ENCODE measurements around the gene CCSER2. TPM values are rescaled to one million over a fixed set of nuclear protein-coding genes. Genes with fewer than 3 reads are reported as not detected.
A peak's percentile ranks its signal among the peaks of the same experiment; 100 is the strongest.
"Not testable (repeated sequence)": the region's sequence is repeated elsewhere in the genome, so short reads cannot be mapped to it uniquely, and the experiment has no call there.

The CCSER2 gene, protein sequence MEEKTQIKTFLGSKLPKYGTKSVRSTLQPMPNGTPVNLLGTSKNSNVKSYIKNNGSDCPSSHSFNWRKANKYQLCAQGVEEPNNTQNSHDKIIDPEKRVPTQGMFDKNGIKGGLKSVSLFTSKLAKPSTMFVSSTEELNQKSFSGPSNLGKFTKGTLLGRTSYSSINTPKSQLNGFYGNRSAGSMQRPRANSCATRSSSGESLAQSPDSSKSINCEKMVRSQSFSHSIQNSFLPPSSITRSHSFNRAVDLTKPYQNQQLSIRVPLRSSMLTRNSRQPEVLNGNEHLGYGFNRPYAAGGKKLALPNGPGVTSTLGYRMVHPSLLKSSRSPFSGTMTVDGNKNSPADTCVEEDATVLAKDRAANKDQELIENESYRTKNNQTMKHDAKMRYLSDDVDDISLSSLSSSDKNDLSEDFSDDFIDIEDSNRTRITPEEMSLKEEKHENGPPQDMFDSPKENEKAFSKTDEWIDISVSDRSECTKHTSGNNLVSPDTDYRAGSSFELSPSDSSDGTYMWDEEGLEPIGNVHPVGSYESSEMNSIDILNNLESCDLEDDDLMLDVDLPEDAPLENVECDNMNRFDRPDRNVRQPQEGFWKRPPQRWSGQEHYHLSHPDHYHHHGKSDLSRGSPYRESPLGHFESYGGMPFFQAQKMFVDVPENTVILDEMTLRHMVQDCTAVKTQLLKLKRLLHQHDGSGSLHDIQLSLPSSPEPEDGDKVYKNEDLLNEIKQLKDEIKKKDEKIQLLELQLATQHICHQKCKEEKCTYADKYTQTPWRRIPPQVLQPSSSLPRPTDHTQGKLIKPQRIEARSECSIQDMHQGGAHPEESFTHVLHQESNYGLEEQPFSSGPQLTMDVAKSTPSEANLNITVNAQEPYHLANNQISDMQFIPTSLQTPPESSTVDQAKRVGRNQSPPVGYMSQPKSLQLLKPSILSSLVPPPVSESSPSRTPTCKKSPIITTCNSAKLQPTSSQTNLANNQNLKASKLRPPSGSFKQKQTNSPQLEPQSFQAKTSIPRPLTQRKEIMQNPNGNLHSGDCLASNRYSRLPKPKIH
- 14.1 and 17.7 TPM in 2 replicates for total RNA-seq (2014; rRNA removed; shearing (Covaris generic))

DNA sequence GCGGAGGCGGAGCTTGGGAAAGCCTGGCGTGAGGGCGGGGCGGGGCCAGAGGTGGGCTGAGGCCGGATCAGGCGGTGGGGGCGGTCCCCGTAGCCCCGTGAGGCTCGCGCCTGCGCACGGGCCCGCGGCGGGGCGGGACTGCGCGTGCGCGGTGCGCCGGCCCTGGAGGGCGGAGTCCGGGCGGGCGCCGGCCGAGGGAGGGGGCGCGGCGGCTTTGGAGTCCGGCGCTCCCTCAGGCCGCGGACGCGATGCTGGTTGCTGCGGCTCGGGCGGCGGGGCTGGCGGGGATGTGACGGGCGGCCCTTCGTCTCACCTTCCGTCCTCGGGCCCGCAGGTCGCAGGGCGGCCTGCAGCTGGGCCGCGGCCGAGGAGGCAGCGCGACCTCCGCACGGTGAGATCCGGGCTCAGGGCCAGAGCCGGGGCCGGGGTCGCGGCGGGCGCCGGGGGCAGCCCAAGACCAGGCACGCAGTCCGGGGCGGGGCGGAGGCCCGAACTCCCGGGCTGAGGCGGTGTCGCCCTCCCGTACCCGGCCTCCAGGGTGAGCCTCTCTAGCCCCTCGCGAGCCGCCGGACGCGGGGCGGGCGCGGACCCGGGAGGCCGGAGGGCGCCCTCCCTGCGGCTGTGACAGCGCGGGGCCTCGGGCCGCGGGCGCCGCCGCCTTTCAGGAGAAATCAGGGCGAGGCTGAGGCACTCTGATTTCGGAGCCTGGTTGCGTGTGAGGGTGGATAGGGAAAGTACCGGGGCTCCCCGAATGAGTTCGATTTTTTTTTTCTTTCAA, at the start of gene CCSER2:
TSS of gene CCSER2 (plus strand) at position 172 of the 778 bp plus-strand sequence. CDS start 42,464 bp downstream, outside the sequence.
- Histone ChIP-seq H3K36me3 (replicated peaks; ENCODE audit: control insufficient read depth, insufficient read depth, low read length) (no peaks in the 10 kb centered on the region), H3K27me3 (ENCODE audit: control insufficient read depth, insufficient read depth, low read length) (no peaks in the 10 kb centered on the region), H3K4me3 (ENCODE audit: insufficient read depth, low read depth, low read length) (peak within 1 kb of the TSS; percentile 68)
- peak; percentile 100 for DNase-seq

DNA sequence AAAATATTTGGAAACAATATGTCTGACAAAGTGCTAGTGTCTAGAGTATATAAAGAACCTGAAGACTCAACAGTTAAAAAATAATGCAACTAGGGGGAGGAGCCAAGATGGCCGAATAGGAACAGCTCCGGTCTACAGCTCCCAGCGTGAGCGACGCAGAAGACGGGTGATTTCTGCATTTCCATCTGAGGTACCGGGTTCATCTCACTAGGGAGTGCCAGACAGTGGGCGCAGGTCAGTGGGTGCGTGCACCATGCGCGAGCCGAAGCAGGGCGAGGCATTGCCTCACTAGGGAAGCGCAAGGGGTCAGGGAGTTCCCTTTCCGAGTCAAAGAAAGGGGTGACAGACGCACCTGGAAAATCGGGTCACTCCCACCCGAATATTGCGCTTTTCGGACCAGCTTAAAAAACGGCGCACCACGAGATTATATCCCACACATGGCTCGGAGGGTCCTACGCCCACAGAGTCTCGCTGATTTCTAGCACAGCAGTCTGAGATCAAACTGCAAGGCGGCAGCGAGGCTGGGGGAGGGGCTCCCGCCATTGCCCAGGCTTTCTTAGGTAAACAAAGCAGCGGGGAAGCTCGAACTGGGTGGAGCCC, 48.4 kb upstream of the CCSER2 start:
- not testable (repeated sequence) for DNase-seq; H3K27me3 ChIP-seq (ENCODE audit: control insufficient read depth, insufficient read depth, low read length); H3K36me3 ChIP-seq (replicated peaks; ENCODE audit: control insufficient read depth, insufficient read depth, low read length)
- H3K4me3 ChIP-seq (ENCODE audit: insufficient read depth, low read depth, low read length): peak overlapping the region; percentile 21

DNA sequence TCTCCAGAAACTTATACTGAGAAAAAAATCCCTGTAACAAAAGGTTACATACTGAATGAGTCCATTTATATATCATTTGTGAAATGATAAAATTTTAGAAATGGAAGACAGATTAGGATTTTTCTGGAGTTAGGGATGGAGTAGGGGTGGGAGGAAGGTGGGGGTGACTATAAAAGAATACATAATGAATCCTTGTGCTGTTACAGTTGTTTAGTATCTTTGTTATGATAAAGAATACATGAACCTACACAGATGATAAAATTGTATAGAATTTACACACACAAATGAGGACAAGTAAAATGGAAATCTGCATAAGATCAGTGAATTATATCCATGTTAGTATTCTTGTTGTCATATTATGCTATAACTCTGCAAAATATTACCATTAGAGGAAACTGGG, 41.7 kb upstream of the CCSER2 start:
- Histone ChIP-seq H3K36me3 (replicated peaks; ENCODE audit: control insufficient read depth, insufficient read depth, low read length) (no peaks in the 10 kb centered on the region), H3K4me3 (ENCODE audit: insufficient read depth, low read depth, low read length) (no peak overlapping the region), H3K27me3 (ENCODE audit: control insufficient read depth, insufficient read depth, low read length) (no peaks in the 10 kb centered on the region)
- no peak for DNase-seq

DNA sequence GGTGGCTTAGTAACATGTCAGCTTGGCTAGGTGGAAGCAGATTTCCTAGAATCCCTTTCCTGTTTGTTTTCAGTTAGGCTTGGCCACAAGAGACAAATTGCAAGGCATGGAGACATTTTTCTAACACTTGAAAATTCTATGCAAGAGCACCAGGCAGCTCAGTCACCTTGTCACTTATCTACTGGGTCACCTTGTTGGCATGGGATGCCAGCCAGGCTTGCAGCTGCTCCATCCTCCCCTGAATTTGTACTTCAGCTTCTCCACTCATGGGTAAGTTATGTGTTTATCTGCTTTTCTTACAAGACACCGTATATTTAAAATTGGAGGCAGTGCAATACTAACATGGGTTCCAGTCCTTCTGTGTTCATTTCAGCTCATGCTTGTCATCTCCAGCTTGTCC, 40.2 kb upstream of the CCSER2 start:
- no peak overlapping the region for H3K4me3 ChIP-seq (ENCODE audit: insufficient read depth, low read depth, low read length)
- H3K36me3 ChIP-seq (replicated peaks; ENCODE audit: control insufficient read depth, insufficient read depth, low read length): no peaks in the 10 kb centered on the region

DNA sequence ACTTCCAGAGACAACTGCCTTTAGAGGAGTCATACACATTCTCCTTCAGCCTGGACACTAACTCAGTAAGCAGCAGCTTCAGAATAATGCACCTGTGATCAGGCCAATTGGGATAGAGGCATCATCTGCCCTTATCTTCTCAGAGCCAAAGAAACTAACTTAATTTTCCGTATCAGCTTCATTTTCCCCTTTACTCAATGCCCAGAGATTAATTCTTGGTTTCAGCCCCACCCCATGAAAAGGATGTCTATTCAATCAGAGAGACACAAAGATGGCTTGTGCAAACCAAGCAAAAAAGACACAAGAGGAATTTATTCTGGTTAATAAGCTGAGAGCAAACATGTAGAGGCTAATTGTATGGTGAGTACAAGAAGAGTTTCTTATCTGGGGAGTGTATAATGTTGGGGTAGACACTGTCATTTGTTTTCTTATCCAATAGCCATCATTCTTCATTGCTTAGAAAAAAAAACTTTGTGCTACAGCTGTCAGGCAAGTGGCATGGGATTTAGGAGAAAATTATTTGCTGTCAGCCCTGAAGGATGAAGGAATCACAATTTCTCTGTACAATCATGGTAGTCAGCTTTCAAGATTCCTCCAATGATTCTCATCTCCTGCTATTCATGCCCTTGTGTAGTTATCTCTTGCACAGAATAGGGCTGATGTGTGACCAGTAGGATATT, 38.7 kb upstream of the CCSER2 start:
- H3K4me3 ChIP-seq (ENCODE audit: insufficient read depth, low read depth, low read length): no peak overlapping the region
- no peak for DNase-seq
- H3K36me3 ChIP-seq (replicated peaks; ENCODE audit: control insufficient read depth, insufficient read depth, low read length): no peaks in the 10 kb centered on the region
- H3K27me3 ChIP-seq (ENCODE audit: control insufficient read depth, insufficient read depth, low read length): no peaks in the 10 kb centered on the region

More for the DNA sequence above, 40.2 kb upstream of the CCSER2 start:
- H3K27me3 ChIP-seq (ENCODE audit: control insufficient read depth, insufficient read depth, low read length): no peaks in the 10 kb centered on the region
- no peak for DNase-seq

DNA sequence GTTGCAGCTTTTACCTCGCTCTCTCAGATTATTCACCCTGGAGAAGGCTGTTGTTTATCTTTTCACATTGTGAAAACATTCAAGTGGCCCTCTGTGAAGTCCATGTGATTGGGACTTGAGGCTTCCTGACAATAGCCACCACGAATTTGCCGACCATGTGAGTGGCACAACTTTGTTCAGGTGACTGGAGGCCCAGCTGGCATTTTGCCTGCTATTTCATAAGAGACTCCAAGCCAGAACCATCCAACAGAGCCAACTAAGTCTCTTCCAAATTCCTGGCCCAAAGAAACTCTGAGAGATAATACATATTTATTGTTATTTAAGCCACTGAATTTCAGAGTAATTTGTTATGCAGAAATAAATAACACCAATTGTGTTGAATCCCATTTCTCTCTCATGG, 38.2 kb upstream of the CCSER2 start:
- no peak for DNase-seq
- Histone ChIP-seq H3K4me3 (ENCODE audit: insufficient read depth, low read depth, low read length) (no peak overlapping the region), H3K27me3 (ENCODE audit: control insufficient read depth, insufficient read depth, low read length) (no peaks in the 10 kb centered on the region), H3K36me3 (replicated peaks; ENCODE audit: control insufficient read depth, insufficient read depth, low read length) (no peaks in the 10 kb centered on the region)

DNA sequence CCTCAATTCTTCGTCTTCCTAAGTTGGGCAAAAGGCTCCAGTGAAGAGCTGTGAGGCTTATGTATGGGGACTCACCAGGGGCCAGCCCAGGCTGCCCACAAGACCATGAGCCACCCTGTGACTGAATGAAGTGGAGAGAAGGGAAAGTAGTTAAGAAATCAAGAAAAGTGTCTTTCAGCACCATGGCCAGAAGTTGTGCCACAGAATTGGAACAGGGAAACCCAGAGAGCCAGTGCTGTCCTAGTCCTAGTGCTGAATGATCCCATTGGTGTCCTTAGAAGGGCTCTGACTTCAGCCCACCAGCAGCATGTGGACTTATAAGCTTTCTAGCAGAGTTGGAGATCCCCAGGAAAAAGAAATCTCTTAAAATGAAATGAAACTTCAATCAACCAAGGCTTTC, 37.0 kb upstream of the CCSER2 start:
- Histone ChIP-seq H3K4me3 (ENCODE audit: insufficient read depth, low read depth, low read length) (no peak overlapping the region), H3K27me3 (ENCODE audit: control insufficient read depth, insufficient read depth, low read length) (no peaks in the 10 kb centered on the region), H3K36me3 (replicated peaks; ENCODE audit: control insufficient read depth, insufficient read depth, low read length) (no peaks in the 10 kb centered on the region)
- DNase-seq: peak; percentile 60

DNA sequence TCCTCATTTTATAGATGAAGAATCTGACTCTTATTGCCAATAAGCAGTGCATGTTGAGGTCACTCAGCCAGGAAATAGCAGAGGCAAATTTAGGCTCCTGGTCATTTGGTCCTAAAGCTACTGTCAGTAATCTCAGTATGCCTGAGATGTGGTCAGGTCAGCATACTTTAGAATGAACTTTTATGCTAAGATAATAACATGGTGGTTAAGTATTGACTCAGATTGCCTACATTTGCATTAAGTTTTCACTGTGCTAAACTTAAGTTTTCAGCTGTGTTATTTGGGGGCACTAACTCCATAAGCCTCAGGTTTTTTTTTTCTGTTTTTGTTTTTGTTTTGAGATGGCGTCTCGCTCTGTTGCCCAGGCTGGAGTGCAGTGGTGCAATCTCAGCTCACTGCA, 35.9 kb upstream of the CCSER2 start:
- Histone ChIP-seq H3K4me3 (ENCODE audit: insufficient read depth, low read depth, low read length) (no peak overlapping the region), H3K27me3 (ENCODE audit: control insufficient read depth, insufficient read depth, low read length) (no peaks in the 10 kb centered on the region), H3K36me3 (replicated peaks; ENCODE audit: control insufficient read depth, insufficient read depth, low read length) (no peaks in the 10 kb centered on the region)
- no peak for DNase-seq

DNA sequence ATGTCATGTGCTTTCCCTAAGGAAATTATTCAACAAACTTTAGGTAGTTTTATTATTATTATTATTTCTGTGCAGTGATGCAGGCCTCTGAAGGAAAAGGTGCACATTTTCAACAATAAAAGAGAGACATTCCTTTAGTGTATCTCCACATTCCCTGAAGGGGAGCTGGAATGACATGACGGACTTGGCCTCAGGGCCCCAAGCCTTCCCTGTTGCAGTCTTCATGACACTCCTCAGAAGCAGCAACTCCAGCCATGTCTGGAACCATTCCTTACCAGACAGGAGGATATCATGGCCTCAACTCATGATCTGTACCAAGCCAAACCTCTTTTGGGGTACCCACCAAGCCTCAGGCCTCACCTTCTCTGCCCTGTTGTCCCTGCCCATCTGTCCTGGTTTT, 35.2 kb upstream of the CCSER2 start:
- Histone ChIP-seq H3K36me3 (replicated peaks; ENCODE audit: control insufficient read depth, insufficient read depth, low read length) (no peaks in the 10 kb centered on the region), H3K4me3 (ENCODE audit: insufficient read depth, low read depth, low read length) (no peak overlapping the region), H3K27me3 (ENCODE audit: control insufficient read depth, insufficient read depth, low read length) (no peaks in the 10 kb centered on the region)
- no peak for DNase-seq

DNA sequence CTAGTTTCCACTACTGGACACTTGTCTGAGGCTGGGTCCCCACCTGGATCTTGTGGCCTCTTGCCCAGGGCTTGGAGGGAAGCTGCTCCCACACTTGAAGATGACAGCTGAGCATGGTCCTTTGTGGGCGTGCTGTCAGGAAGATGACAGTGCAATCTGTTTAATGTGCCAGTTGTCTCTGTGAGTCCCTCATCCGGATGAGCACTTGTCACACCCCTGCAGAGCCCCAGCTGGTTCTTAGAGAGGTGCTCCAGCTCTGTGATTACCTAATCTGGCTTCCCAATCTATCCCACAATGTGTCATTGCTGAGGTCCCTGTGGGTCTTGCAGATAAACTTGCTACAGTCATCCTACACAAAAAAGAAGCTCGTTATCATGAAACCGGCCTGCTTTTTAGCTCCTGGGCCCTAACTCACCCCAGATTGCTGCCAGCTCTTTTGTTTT, 34.8 kb upstream of the CCSER2 start:
- no peak overlapping the region for H3K4me3 ChIP-seq (ENCODE audit: insufficient read depth, low read depth, low read length)
- no peak for DNase-seq
- H3K27me3 ChIP-seq (ENCODE audit: control insufficient read depth, insufficient read depth, low read length): no peaks in the 10 kb centered on the region
- H3K36me3 ChIP-seq (replicated peaks; ENCODE audit: control insufficient read depth, insufficient read depth, low read length): no peaks in the 10 kb centered on the region

DNA sequence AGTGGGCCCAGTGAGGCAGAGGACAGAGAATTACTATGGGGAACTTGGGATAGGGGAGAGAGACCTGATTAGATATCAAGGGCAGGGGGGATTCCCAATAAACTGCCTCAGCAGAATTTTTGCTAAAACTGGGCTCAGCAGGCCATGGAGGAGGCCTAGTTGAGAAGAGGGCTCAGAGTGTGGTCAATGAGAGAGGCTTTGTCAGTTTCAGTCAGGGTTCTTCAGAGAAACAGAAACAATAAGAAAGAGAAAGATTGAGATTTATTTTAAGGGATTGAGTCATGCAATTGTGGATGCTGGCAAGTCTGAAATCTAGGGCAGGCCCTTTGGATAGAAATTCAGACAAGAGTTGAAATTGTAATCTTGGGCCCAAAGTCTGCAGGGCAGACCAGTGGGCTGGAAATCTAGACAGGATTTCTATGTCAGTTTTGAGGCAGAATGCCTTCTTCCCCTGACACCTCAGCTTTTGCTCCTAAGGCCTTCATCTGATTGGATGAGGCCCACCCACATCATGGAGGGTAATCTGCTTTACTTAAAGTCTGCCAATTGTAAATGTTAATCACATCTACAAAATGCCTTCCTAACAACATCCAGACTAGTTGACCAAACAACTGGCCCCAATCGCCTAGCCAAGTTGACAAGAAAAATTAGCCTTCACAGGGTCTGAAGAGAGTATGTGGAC, 33.5 kb upstream of the CCSER2 start:
- Histone ChIP-seq H3K36me3 (replicated peaks; ENCODE audit: control insufficient read depth, insufficient read depth, low read length) (no peaks in the 10 kb centered on the region), H3K27me3 (ENCODE audit: control insufficient read depth, insufficient read depth, low read length) (no peaks in the 10 kb centered on the region), H3K4me3 (ENCODE audit: insufficient read depth, low read depth, low read length) (no peak overlapping the region)
- no peak for DNase-seq

DNA sequence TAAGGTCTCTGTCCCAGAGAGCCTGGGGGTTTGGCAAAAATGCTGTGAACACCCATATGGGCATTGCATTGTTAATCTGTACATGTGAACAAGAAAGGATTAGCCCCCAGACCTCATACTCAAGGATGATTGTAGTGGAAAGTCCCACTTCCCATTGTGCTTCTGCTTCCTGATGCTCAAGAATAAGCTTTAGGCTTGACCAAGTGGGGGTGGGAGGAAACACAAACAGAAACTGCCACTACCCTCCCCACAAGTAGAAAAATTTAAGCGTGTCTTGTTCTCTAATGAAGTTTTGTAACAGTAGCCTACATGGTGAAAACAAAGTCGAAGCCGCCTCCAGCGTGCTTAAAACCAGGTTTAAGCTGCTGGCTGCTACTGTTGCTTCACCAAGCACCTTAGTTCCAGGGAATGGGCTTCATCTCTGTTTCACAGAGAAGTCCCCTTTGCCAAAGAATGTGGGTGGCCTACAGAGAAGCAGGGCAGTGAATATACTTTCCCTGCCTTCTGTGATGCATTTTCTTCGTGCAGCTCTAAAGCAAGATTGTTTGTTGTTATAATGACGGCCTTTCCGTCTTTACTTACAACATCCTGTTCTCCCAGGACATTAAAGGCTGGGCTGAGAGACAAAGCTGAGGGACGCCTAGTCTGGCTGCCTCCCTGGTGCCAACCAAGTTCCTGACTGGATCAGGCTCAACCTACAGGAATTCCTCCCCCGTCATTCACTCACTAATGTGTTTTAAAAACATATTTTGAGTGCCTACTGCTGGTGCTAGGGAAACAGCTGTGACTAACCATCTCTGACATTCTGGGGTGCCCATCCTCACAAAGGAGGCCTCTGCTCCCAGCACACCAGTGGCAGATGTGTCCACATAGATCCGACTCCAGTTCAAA, 32.1 kb upstream of the CCSER2 start:
- no peaks in the 10 kb centered on the region for H3K27me3 ChIP-seq (ENCODE audit: control insufficient read depth, insufficient read depth, low read length)
- no peak overlapping the region for H3K4me3 ChIP-seq (ENCODE audit: insufficient read depth, low read depth, low read length)
- no peaks in the 10 kb centered on the region for H3K36me3 ChIP-seq (replicated peaks; ENCODE audit: control insufficient read depth, insufficient read depth, low read length)
- peak; percentile 26 for DNase-seq

Measured in H7 (cell line).